Stimulated activated CD4-positive, alpha-beta T cell treated with anti-CD3 and anti-CD28 coated beads, Interleukin-15, amount 100 ng/mL, for 48 hours (primary cell): ENCODE data around the gene CCNQ.

Experiments
- DNase-seq, 2 donors: peaks; one replicate each; pipeline ENCODE4 v3.0.0-alpha.2; 2020; ENCODE audit warnings: low read depth in 2 of 2

CCNQ gene

GRCh38 chrX:153596981-153597750 lies 1.8 kb downstream of the CCNQ start:
- no peak for DNase-seq

DNA sequence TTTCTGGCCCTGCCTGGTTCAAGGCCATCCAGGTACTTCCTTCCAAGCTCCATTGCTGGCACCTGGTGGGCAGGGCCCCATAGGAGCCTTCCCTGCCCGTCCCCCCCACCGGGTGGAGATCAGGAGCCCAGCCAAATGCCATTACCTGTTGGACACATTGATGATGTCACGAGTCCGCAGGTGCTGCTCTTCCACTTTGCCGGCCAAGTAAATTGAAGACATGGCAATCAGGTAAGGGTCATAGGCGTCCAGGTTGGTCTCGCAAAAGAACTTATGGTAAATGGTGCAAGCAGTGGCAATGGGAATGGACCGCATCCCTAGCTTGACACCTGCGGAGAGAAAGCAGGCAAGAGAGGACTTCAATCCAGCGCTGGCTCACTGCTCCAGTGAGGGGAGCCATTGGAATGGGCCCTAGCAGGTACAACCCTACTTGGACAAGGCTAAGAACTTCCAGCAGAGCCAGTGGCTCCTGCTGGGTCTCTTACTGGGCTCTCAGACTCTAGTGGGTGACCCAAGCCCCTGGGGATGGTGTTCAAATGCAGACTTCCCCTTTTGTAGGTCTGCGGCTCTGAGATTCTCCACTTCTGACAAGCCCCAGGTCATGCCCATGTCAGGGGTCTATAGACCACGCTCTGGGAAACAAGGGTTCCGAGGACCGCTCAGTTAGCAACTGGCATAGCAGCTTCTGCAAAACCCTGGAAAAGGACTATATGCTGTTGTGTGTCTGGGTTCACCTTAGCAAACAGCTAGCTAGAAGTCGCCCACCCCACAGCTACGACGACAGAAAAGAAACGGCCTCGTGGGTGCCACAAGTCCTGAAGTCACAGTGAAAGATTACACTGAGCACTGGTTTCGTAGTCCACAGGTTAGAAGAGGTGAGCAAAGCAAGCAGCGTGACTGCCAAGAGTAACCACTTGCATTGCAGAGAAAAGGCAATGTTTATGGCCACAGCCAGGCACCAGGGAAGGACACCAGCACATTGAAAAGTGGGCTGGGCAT lies 2.8 kb downstream of the CCNQ start:
- no peak for DNase-seq

DNA sequence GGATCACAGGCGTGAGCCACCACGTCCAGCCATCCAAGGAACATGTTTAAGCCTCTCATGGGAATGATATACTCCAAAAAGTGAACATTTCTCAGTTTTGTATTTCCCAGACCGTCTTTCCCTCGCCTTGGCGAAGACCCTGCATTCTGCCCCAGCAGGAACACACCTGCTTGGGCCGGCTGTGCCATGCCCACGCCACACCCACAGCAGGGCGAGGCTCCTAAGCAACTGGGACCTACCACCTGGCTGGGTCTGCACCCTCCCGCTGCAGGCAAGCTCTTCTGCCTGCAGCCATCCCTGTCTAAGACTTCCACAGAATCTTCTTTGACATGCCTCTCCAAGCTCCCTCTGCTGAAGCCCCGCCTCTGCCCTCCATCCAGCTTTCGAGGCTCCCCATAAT lies 3.6 kb downstream of the CCNQ start:
- no peak for DNase-seq

- DNase-seq, result no peak
These were observed 5.0 kb downstream of the CCNQ start for GRCh38 chrX:153593811-153594500.

GRCh38 chrX:153592966-153593688 lies 5.8 kb downstream of the CCNQ start:
- DNase-seq, result no peak

GRCh38 chrX:153592091-153592833 lies 6.7 kb downstream of the CCNQ start:
- no peak for DNase-seq

- DNase-seq, result no peak
These were observed 7.7 kb downstream of the CCNQ start for GRCh38 chrX:153590961-153591956.

DNA sequence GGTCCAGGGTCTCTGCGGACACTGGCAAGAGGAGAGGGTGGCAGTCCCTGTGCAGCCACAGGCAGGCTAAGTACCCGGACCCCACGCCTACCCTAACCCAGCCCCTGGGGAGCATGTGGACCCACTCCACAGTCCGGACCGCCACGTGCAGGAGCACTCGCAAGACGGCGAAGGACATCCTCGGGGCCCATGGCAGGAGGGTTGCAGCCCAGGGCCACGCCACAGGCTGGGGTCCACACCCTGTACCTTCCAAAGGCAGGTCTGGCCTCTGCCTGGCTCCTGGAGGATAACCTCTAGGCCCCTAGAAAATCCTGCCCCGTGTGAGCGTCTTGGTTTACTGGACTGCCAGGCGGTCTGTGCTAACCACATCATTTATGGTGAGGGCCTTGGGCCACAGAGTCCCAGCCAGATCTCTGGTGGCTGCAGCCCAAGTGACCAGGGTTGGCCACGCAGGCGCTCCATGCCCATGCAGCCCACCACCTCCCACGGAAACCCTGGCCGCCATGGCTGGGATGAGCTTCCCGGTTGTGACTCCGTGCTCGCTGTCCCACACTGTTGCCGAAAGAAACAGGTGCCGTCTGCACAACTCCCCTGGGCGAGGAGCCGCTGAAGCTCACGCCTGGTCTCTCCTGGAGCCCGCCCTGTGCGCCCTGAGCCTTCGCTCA lies 10.0 kb downstream of the CCNQ start:
- DNase-seq, result no peak

- no peak for DNase-seq
These were observed 10.7 kb downstream of the CCNQ start for GRCh38 chrX:153588021-153588781.

- DNase-seq, result no peak
These were observed 11.6 kb downstream of the CCNQ start for GRCh38 chrX:153587342-153587741.

- DNase-seq, result no peak
These were observed 13.1 kb downstream of the CCNQ start for GRCh38 chrX:153585827-153586226.

DNA sequence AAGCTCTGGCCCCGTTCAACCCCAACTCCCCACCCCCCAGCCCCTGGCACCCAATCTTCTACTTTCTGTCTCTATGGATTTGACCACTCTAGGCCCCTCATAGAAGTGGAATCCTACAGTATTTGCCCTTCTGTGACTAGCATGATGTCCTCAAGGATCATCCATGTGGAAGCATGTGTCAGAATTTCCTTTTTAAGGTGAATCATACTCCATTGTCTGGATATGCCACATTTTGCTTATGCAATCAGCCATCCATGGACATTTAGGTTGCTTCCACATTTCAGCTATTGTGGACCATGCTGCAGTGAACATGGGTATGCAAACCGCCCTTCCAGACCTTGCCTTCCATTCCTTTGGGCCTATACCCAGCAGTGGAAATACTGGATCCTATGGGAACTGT lies 15.5 kb downstream of the CCNQ start:
- DNase-seq, result no peak

- peak; percentile 33 to 47 for DNase-seq
These were observed 16.0 kb downstream of the CCNQ start for GRCh38 chrX:153582896-153583295.

GRCh38 chrX:153580700-153581386 lies 18.1 kb downstream of the CCNQ start:
- no peak for DNase-seq

DNA sequence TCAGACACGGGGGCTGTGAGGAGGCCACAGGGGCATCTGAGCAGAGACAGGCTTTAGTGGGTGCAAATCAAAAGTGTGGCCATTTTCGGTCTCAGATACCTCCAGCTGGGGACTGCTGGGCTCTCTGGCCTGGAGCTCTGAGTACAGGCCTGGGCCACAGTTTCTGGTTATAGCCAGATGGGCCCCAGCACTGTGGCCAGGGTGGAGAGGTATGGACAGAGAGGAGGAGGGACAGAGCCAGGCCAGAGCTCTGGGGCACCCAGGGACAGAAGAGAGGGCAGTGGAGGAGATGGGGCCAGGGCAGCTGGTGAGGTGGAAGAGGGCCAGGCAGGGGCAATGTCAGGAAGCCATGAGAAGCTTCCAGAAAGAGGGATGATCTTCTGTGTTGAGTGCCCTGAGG lies 20.1 kb downstream of the CCNQ start:
- DNase-seq, result no peak

GRCh38 chrX:153578200-153578835 lies 20.6 kb downstream of the CCNQ start:
- DNase-seq, result no peak

- no peak for DNase-seq
These were observed 22.0 kb downstream of the CCNQ start for GRCh38 chrX:153576961-153577360.
